ENCODE results near the gene DUSP1. TPM values are rescaled to one million over a fixed set of nuclear protein-coding genes. Genes with fewer than 3 reads are reported as not detected.
"Not testable (repeated sequence)": the region's sequence is repeated elsewhere in the genome, so short reads cannot be mapped to it uniquely, and the experiment has no call there.

Gene DUSP1, protein sequence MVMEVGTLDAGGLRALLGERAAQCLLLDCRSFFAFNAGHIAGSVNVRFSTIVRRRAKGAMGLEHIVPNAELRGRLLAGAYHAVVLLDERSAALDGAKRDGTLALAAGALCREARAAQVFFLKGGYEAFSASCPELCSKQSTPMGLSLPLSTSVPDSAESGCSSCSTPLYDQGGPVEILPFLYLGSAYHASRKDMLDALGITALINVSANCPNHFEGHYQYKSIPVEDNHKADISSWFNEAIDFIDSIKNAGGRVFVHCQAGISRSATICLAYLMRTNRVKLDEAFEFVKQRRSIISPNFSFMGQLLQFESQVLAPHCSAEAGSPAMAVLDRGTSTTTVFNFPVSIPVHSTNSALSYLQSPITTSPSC
- 189 and 258 TPM in 2 replicates for total RNA-seq

DNA sequence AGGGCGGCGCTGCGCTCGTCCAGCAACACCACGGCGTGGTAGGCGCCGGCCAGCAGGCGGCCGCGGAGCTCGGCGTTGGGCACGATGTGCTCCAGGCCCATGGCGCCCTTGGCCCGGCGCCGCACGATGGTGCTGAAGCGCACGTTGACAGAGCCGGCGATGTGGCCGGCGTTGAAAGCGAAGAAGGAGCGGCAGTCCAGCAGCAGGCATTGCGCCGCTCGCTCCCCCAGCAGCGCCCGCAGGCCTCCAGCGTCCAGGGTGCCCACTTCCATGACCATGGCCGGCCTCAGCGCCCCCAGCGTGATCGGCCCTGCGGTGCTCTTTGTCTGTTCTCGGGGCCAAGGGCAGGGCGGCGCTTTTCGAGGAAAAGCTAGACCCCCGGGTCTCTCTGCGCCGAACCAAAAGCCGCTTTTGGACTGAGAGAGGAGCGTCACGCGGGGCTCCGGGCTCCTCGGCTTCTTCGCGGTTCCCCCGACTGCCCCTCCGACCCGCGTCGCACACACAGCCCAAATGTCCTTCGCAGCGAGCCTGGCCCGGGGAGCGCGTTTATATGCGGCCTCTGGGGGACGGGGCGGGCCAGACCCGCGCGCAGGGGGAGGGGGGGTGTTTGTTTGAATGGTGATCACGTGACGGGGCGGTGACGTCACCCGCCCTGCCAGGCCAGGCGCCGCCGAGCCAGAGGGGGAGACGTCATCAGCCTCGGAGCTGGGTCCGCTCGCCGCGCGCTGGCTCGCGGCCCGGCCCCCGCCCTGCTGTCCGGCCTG is at the start of gene DUSP1:
Gene DUSP1 (minus strand): TSS at position 521 of the 764 bp plus-strand sequence. CDS start 243 bp downstream, at position 278.
- no peak for DNase-seq (ENCODE audit: extremely low read depth, low read depth, low spot score)

DNA sequence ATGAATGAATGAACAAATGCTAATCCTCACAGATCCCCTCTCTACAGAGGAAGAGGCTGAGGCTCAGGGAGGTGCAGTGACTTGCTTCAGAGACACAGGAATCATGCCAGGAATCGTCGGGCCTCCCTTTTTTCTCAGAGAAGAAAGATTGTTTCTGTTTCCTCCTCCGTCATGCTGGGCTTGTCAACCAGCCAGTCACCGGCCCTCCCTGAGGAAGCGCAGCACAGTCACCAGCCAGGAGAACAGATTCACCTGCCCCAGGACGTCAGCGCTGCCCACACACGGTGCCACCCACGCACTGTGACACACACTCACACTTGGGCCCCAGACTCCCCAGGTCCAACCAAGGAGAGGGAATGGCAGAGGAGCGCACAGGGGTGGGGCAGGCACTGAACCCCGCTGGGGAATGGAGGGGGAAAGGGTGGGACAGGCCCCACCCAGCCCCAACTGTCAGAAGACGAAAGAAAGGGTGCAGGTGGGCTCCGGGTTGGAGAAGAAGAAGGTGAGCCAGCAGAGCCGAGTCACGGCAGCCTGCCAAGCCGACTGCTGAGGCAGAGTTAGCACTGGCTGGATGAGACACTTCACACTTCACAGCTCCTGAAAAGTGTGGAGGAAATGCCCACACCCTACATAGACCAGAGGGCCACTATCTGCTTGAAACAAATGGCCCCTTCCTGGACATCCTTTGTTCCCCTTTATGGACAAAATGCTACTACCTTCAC is 49.2 kb upstream of the DUSP1 start:
- no peak for DNase-seq (ENCODE audit: extremely low read depth, low read depth, low spot score)

DNA sequence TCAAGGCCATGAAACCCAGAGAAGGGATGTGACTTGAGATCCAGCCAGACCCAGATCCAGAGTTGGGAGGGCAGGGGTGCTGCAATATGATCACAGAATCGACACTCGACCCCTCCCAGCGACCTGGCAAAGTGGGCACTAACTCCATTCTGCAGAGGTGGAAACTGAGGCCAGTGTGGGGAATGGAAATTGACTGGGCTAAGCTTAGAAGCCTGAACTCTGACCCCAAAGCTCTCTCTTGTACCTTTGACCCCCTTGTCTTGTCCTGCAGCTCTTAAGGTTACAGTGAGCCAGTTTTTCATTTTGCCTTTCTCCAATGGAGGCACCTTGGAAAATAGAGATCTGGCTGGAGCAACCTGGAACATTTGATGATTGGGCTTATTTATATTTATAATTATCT is 48.6 kb upstream of the DUSP1 start:
- no peak for DNase-seq (ENCODE audit: extremely low read depth, low read depth, low spot score)

DNA sequence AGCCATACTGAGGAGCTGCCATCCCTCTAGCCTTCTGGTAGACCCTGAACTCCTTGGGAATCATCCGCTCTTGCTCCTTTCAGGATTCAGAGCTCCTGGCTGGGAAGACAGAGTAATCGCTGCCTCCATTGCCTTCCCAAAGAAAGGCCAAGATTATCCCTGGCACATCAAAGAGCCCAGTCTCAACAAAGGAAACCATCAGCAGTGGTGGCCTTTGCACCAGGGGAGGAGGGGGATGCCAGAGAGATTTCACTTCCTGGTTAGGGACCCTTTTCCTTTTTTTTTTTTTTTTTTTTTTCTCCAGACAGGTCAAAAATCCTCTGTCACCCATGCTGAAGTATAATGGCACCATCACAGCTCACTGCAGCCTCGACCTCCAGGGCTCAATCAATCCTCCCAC is 47.1 kb upstream of the DUSP1 start:
- DNase-seq (ENCODE audit: extremely low read depth, low read depth, low spot score) = no peak

DNA sequence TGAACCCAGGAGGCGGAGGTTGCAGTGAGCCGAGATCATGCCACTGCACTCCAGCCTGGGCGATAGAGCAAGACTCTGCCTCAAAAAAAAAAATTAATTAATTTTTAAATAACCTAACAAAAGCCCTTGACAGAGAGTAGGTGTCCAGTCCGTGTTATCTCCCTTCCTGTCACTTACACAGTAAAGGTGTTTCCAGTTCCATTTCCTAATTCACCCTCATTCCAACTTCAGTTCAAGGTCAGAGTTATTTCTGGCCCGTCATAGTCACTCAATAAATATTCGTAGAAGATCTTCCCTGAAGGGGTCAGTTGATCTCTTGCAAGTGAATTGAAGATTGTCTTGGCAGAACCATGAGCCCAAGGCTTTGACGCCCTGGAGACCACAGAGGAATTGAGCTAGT is 46.7 kb upstream of the DUSP1 start:
- no peak for DNase-seq (ENCODE audit: extremely low read depth, low read depth, low spot score)

DNA sequence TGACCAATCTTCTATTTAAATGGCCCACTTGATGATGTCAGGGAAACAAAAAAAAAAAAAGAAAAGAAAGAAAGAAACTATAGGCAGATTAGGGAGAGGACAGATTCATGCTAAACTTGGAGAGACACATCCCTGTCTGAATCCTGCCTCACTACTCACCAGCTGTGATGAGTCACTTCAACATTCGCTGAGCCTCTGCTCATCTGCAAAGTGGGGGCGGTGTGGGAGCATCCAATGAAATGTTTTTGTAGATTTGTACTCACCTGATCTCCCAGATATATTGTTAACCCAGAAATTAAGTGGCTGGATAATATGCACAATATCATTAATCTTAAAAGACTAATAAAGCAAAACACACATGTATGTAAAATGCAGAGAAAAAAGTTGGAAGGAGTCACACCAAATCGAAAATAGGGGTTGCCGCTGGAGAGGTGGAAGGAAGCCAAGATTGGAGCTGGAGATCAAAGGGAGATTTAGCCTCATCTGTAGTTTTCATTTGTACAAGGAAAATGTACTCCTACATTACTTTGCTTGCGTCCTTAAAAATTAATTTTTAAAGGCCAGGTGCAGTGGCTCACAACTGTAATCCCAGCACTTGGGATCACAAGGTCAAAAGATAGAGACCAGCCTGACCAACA is 46.0 kb upstream of the DUSP1 start:
- DNase-seq (ENCODE audit: extremely low read depth, low read depth, low spot score) = no peak

DNA sequence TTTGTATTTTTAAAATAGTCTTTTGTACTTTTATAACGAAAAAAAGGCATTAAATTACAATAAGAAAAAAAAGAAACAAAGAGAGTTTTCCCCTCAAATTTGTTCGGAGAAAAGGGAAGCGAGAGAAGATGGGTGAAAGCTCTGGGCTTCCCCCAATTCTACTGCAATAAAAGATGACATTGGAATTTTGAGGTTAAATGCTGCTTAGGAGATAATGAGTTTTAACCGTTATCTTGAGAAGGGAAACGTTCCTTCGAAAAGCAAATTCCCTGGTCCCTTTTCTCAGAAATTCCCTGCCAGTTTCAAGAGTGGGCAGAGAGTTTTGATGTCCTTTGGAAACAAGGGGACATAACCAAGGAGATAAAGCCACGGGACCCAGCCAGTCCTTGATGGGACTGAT is 44.6 kb upstream of the DUSP1 start:
- DNase-seq (ENCODE audit: extremely low read depth, low read depth, low spot score) = no peak

DNA sequence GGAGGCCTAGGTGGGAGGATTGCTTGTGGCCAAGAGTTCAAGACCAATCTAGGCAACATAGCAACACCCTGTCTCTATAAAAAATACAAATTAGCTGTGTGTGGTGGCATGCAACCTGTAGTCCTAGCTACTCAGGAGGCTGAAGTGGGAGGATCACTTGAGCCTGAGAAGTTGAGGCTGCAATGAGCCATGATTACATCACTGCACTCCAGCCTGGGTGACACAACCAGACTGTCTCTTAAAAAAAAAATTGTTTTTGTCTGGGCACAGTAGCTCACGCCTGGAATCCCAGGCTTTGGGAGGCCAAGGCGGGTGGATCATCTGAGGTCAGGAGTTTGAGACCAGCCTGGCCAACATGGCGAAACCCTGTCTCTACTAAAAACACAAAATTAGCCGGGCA is 40.0 kb upstream of the DUSP1 start:
- DNase-seq (ENCODE audit: extremely low read depth, low read depth, low spot score) = not testable (repeated sequence)

DNA sequence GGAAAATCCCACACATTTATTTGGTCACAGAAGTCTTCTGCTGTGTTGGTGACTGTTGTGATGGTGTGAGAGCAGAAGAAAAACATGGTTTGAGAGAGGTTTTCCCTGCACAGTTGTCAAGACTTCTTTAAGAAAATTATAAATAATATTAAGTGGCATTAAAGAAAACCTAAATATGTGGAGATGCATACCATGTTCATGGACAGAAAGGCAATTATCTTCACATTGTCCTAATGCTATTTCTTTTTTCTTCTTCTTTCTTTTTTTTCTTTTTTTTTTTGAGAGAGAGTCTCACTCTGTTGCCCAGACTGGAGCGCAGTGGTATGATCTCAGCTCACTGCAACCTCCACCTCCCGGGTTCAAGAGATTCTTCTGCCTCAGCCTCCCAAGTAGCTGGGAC is 38.8 kb upstream of the DUSP1 start:
- no peak for DNase-seq (ENCODE audit: extremely low read depth, low read depth, low spot score)

DNA sequence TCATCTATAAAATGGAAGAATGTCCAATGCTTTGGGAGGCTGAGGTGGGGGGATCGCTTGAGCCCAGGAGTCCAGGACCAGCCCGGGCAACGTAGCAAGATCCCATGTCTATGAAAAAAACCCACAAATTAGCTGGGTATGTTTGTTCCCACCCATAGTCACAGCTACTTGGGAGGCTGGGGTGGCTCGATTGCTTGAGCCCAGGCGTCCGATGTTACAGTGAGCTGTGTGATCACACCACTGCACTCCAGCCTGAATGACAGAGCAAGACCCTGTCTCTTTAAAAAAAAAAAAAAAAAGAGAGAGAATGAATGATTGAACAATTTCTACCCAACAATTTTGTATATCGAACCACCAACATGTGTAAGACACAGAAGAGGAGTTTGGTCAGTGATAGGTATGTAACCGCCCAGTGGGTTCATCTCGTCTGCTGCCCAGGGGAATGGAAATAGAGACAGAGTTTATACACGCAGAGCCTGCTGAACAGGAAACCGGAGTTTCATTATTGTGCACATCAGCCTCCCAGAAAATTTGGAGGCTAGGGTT is 36.8 kb upstream of the DUSP1 start:
- DNase-seq (ENCODE audit: extremely low read depth, low read depth, low spot score) = no peak

DNA sequence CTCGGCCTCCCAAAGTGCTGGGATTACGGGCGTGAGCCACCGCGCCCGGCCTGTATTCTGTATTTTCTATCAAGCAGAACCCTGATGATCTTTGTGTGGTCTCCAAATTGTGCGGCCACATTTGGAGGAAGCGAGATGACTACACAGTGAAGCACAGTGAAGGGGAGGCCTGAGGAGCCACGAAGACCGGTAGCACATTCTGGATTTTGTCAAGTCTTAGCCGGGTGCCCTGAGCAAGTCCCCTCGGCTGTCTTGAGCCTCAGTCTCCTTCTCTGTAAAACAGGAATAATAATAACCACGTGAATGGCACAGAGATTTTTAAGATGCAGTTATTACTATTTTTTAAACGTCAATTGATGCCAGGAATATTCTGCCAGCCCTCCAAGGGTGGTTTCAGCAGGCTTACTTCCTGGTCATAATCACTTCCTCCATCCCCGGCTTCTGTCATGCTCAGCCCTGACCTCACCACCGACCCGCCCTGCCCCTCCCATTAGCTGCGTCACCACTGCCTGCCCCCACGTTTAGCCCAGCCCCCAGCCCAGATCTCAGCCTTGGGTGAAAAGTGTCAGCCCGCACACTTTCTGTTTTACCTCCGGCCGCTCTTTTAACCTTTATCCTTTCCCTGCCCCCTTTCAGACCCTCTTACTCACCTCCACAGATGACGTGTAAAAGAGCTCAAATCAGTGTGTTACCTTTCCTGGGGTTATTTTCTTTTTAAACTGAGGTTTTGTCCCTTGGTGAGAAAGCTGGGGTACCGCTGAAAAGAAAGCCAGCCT is 36.1 kb upstream of the DUSP1 start:
- DNase-seq (ENCODE audit: extremely low read depth, low read depth, low spot score) = peak; percentile 60

DNA sequence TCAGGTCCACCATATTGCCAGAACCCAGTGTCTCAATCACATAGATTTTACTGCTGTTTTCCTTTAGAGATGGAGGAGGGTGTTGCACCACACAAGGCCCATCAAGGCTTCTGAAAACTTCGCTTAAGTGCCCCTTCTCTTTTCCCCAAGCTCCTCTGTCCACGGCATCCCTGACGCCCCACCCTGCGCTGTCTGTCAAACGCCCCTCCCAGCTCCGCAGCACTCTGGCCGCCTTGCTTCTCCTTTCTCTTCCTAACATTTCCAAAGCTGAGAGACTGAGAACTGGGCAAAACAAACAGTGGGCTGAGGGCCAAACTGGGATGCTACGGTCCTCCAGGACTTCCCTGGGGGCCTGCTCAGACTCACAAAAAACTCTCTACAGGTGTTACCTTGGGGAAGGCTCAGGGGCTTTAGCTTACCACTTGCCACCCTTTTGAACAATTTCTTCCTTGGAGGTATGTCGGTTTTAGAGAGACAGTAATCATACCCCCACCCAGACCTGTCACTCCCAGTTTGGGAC is 34.8 kb upstream of the DUSP1 start:
- DNase-seq (ENCODE audit: extremely low read depth, low read depth, low spot score) = no peak

DNA sequence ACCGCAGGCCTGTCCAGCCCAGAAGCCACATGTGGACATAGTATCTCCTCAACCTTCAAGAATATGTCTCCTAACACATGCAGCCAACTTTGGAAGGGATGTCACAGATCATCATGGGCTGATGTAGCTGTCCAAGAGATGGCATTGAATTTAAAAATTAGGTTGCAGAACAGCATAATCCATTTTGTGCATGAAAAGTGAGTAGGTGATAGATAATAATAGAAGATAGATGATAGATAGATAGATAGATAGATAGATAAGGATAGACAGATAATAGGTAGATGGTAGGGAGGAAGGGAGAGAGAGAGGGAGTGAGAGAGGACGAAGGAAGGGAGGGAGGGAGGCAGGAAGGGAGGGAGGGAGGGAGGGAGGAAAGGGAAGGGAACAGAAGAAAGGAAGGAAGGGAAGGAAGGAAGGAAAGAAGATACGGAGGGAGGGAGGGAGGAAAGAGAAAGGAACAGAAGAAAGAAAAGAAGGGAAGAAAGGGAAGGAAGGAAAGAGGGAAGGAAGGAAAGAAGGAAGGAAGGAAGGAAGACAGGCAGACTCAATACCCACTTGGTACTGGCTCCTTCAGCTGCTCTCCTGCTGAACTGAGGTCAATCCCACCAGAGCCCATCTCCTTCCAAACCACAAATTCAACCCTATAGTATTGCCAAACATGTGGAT is 34.2 kb upstream of the DUSP1 start:
- no peak for DNase-seq (ENCODE audit: extremely low read depth, low read depth, low spot score)

DNA sequence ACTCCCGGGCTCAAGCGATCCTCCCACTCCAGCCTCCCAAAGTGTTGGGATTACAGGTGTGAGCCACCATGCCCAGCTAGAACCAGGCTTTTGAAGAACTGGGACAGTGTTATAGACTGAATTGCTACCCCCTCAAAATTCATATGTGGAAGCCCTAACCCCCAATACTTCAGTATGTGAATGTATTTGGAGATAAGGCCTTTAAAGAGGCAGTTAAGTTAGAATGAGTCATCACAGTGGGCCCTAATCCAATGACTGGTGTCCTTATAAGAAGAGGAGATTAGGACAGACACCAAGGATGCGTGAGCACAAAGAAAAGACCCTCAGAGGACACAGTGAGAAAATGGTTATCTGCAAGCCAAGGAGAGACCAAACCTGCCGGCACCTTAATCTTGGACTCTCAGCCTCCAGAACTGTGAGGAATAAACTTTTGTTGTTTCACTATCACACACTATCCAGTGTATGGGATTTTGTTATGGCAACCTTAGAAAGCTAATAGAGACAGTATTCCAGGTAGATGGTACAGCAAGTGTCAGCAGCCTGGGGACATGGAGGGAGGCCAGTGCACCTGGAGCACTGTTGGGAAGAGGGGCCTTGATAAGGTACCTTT is 31.7 kb upstream of the DUSP1 start:
- DNase-seq (ENCODE audit: extremely low read depth, low read depth, low spot score) = no peak

DNA sequence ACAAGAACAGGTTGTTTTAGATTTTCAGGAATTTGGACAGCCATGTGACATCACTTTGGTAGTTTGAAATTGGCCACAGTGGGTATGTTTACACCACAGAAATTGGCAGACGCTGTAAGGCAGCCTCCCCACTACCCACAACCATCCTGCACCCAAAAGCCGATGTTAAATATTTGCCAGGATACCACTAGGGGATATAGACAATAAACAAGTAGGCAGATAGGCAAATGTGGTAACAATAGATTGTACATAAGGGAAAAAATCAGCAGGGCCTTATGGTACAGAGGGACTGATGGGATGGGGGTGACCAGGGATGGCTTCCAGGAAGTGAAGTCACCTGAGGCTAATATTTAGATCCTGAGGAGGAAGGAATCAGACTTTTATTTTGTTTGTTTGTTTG is 31.1 kb upstream of the DUSP1 start:
- no peak for DNase-seq (ENCODE audit: extremely low read depth, low read depth, low spot score)

DNA sequence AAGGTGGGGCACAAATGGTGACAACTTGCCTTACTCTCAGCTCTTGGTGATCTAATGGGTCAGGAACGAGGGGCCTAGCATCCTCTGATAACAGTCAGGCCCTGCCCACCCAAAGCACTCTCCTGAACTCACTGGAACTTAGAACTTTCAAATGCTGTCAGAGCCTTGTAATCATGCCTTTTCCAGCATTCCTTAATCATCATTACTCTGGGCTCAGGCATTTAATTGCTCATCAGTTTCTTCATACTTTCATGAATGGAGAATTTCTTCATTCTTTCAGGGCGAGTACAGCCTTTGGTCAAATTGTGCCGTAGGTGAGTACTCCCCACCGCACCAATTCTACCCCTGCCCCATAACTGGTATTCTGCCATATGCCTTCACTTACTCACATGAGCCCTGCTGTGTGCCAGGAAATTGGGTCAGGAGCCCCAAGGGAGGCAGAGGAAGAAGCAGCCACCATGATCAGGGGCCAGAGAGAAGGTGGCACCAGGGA is 30.2 kb upstream of the DUSP1 start:
- DNase-seq (ENCODE audit: extremely low read depth, low read depth, low spot score) = no peak

DNA sequence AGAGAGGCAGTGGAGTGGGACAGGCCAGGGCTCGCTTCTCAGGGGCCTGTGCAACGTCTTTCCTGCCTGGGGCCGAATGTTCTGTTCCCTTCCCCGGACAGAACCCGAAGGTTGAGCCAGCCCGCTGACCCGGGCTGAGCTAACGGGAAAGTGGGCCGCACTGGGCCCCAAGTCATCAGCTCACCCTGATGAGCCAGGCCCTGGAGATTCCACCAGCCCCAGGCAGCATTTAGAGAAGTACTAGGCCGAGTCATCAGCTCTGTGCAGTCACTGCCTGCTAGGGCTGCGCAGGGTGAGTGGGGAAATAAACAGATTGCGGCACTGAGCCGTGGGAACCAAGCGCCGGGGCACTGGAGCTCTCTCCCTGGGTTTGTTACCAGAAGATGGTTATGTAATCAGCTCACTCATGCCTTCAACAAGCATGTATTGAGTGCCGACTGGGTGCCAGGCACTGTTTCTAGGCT is 29.1 kb upstream of the DUSP1 start:
- no peak for DNase-seq (ENCODE audit: extremely low read depth, low read depth, low spot score)

DNA sequence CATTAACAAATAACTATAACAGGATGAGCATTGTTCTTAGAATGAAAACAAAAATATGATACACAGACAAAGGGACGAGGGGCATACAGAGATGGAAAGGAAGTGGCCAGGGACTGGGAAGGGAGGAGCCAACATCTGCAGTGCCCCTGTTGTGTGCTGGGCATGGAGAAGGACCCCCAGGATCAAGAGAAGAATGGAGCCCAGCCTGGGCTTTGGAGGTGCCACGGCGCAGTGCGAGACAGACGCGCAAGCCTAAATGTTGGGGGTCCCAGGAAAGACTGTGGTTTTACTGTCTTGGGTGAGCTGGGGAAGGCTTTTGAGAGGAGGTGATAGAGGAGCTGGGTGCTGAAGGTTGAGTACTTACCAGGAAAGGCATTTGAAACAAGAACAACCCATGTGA is 28.4 kb upstream of the DUSP1 start:
- no peak for DNase-seq (ENCODE audit: extremely low read depth, low read depth, low spot score)
